Brain microvascular endothelial cell (primary cell): Measurements from ENCODE around the gene SENP6.

Experiments
- DNase-seq: peaks from one replicate; pipeline ENCODE4 v3.0.0-alpha.2; 2020
- H3K27ac ChIP-seq: fragments of 250-450 bp; sonication (Bioruptor Pico); 2 replicates; pipeline ENCODE4 v1.5.1; 2020; ENCODE audit warnings: mild to moderate bottlenecking, moderate library complexity
- H3K27me3 ChIP-seq: fragments of 250-450 bp; sonication (Bioruptor Pico); replicated peaks from 2 replicates; pipeline ENCODE4 v1.5.1; 2020; ENCODE audit warnings: mild to moderate bottlenecking
- H3K36me3 ChIP-seq: fragments of 250-450 bp; sonication (Bioruptor Pico); replicated peaks from 2 replicates; pipeline ENCODE4 v1.5.1; 2020; ENCODE audit warnings: mild to moderate bottlenecking
- H3K4me3 ChIP-seq: 2 replicates; pipeline ENCODE4 v1.5.1; 2011; ENCODE audit warnings: low read depth, mild to moderate bottlenecking, control low read depth, low read length, moderate library complexity
- CTCF ChIP-seq: IDR thresholded peaks from 2 replicates; pipeline ENCODE4 v1.5.1; 2011; ENCODE audit warnings: low read depth, mild to moderate bottlenecking, moderate library complexity, low read length, control low read depth, inconsistent platforms; ENCODE audit errors: missing control alignments
- in situ Hi-C: cut with HindIII; loops from 2 replicates; pipeline ENCODE4 v1.10.0; 2017; ENCODE audit warnings: low sequenced_read_pairs, low pct_ligation_motif_present

Gene SENP6

GRCh38 chr6:75601304-75602245 lies at the start of gene SENP6:
SENP6 (plus strand) TSS chr6:75601880; CDS start chr6:75602525, 645 bp downstream.
- Histone ChIP-seq H3K36me3 (no peaks in the 10 kb centered on the region), H3K4me3 (peak within 1 kb of the TSS; percentile 87), H3K27ac (peak within 1 kb of the TSS; percentile 86), H3K27me3 (no peaks in the 10 kb centered on the region)
- in situ Hi-C loops = no loop called here
- peak; percentile 57 for DNase-seq
- TF ChIP-seq CTCF = peak; percentile 4

DNA sequence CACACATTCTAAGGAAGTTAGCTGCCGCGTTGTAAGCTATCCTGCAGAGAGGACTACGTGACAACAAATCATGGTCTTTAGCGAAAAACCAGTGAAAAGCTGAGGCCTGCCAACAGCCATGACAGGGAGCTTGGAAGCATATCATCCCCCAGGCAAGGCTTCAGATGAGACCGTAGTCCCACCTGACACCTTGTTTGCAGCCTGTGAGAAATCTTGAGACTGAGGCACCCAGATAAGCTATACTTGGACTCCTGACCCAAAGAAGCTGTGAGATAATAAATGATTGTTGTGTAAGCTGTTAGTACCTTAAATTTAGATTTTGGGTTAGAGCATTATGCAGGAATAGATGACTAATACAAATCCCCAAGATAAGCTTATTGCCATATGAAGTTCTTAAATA lies 45.4 kb upstream of the SENP6 start:
- Histone ChIP-seq H3K4me3 (no peak overlapping the region), H3K27me3 (no peaks in the 10 kb centered on the region), H3K27ac (no peak overlapping the region), H3K36me3 (no peaks in the 10 kb centered on the region)
- peak; percentile 4 for DNase-seq
- in situ Hi-C loops = no loop called here
- no peak for TF ChIP-seq CTCF

DNA sequence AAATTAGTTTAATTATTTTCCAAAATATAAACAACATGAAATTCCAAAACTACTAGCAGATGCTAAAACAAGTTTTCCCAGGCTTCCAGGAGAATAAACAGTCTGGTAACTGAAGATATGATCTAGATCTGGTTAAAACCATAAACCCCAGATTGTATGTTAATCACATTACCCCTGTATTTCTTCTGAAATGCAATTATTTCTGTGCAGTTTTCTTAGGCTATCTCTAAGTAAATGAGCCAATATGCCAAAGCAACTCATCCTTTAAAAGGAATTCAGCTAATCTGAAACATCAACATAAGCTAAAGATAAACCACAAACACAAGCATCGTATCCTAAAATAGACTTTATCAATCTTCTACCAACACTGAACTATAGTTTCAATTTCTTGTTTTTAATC lies 44.6 kb upstream of the SENP6 start:
- no peak overlapping the region for H3K4me3 ChIP-seq
- H3K36me3 ChIP-seq = no peaks in the 10 kb centered on the region
- no peak for DNase-seq
- no peaks in the 10 kb centered on the region for H3K27me3 ChIP-seq
- H3K27ac ChIP-seq = no peak overlapping the region
- no peak for TF ChIP-seq CTCF
- in situ Hi-C loops = no loop called here

- H3K4me3 ChIP-seq = no peak overlapping the region
- no peaks in the 10 kb centered on the region for H3K36me3 ChIP-seq
- peak; percentile 16 for DNase-seq
- H3K27ac ChIP-seq = no peak overlapping the region
- in situ Hi-C loops = no loop called here
- peak; percentile 70 for TF ChIP-seq CTCF
- no peaks in the 10 kb centered on the region for H3K27me3 ChIP-seq
Observed at GRCh38 chr6:75563032-75563431, 38.6 kb upstream of the SENP6 start.

GRCh38 chr6:75566137-75566767 lies 35.4 kb upstream of the SENP6 start:
- in situ Hi-C loops = no loop called here
- Histone ChIP-seq H3K4me3 (no peak overlapping the region), H3K36me3 (no peaks in the 10 kb centered on the region), H3K27me3 (no peaks in the 10 kb centered on the region), H3K27ac (no peak overlapping the region)
- no peak for DNase-seq
- TF ChIP-seq CTCF = no peak
